Measurements from ENCODE around the gene GCHFR. TPM values are rescaled to one million over a fixed set of nuclear protein-coding genes. Genes with fewer than 3 reads are reported as not detected.

Gene GCHFR
- 100 to 1,000 TPM in 2 of 4 donors, 10 to 100 TPM in 2; 42.5 to 129 (median 97.1) TPM for total RNA-seq

GRCh38 chr15:40763801-40764628 lies at the start of gene GCHFR:
TSS of gene GCHFR (plus strand) at chr15:40764068. CDS start at chr15:40764181, 113 bp downstream.
- TF ChIP-seq CTCF (IDR thresholded peaks at IDR 0.05): no peak
- peak; percentile 38 for DNase-seq (ENCODE audit: low spot score)
- peak; percentile 63 for ATAC-seq (ENCODE audit: low FRiP score)

GRCh38 chr15:40714144-40714543 lies 49.7 kb upstream of the GCHFR start:
- no peak for TF ChIP-seq CTCF (IDR thresholded peaks at IDR 0.05)
- ATAC-seq (ENCODE audit: low FRiP score): no peak
- no peak for DNase-seq (ENCODE audit: low spot score)

GRCh38 chr15:40716165-40716564 lies 47.7 kb upstream of the GCHFR start:
- no peak for TF ChIP-seq CTCF (IDR thresholded peaks at IDR 0.05)
- DNase-seq (ENCODE audit: low spot score): no peak
- no peak for ATAC-seq (ENCODE audit: low FRiP score)

- DNase-seq (ENCODE audit: low spot score) (no peak), ATAC-seq (ENCODE audit: low FRiP score) (no peak)
- TF ChIP-seq CTCF (IDR thresholded peaks at IDR 0.05): no peak
Observed at GRCh38 chr15:40721701-40722100, 42.2 kb upstream of the GCHFR start.

- no peak for TF ChIP-seq CTCF (IDR thresholded peaks at IDR 0.05)
- DNase-seq (ENCODE audit: low spot score) (no peak), ATAC-seq (ENCODE audit: low FRiP score) (no peak)
Observed at GRCh38 chr15:40722354-40722753, 41.5 kb upstream of the GCHFR start.

- ATAC-seq (ENCODE audit: low FRiP score) (no peak), DNase-seq (ENCODE audit: low spot score) (no peak)
- no peak for TF ChIP-seq CTCF (IDR thresholded peaks at IDR 0.05)
Observed at GRCh38 chr15:40722934-40723333, 40.9 kb upstream of the GCHFR start.

GRCh38 chr15:40723919-40724318 lies 39.9 kb upstream of the GCHFR start:
- TF ChIP-seq CTCF (IDR thresholded peaks at IDR 0.05): no peak

More at GRCh38 chr15:40723919-40724318, 39.9 kb upstream of the GCHFR start:
- DNase-seq (ENCODE audit: low spot score) (no peak), ATAC-seq (ENCODE audit: low FRiP score) (no peak)

All from omental fat pad (tissue), 4 donors.